ENCODE measurements around the gene MAP4K2.

MAP4K2 gene

DNA sequence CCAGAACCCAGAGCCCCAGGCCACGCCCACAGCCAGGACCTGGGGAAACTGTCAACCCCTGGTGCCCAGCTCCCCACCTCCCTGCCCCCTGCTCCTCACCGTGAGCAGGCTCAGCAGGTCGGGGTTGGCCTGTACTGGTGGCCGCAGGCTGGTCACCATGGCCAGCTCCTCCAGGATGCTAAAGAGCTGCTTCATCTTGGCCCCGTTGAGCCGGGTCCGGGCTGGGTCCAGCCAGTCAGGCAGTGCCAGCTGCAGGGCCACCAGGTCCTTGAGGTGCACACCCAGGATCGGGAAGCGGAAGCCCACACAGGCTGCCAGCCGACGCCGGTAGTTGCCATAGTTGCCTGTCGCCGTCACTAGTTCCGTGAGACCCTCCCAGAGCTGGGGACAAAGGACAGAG, 66.4 kb downstream of the MAP4K2 start:
- no peak for DNase-seq

DNA sequence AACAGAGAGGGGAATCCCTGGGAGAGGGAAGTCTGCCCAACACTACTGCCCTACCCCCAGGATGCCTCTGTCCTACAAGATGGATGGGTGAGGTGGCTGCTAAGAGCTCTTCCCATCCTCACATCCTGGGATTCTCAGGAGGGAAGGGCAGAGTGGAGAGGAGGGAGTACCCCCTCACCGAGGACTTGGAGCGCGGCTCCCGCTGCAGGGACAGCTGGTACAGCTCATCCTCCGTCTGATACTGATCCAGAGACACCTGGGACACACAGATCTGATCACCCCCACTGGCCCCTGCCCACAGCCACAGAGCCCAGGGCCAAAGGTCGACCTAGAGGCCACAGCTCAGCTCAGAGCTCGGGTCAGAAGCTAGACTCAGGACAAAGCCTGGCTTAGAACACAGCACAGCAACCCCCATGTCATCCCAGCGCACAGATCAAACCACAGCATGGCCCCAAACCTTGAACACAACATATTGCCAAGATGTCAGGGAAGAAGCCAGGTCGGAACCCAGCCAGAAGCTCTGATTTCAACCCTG, 67.2 kb downstream of the MAP4K2 start:
- no peak for DNase-seq

Data from fibroblast of skin of abdomen (primary cell).